Transverse colon (tissue), 4 donors: ENCODE results near the gene EMX1.

ENCODE experiments used
- EP300 ChIP-seq: sonication (generic); formaldehyde crosslinking; IDR thresholded peaks from one replicate; pipeline ENCODE4 v1.6.1; 2017; ENCODE audit warnings: antibody characterized with exemption, low read depth
- POLR2A ChIP-seq: fragments of 450-650 bp; IDR thresholded peaks from one replicate; pipeline ENCODE4 v1.6.1; 2016; ENCODE audit warnings: antibody characterized with exemption, mild to moderate bottlenecking, moderate library complexity
- POLR2AphosphoS5 ChIP-seq, 3 donors: sonication (generic); formaldehyde crosslinking; IDR thresholded peaks; one replicate each; pipeline ENCODE4 v1.6.1; 2016; ENCODE audit warnings: antibody characterized with exemption in 3 of 3
- TF ChIP-seq, protein P1 (sequence below), 5 experiments: fragments of 200-600 bp in 3 of 5; fragments of 450-650 bp in 2 of 5; sonication (generic) in 3 of 5; IDR thresholded peaks; 1 replicate in 2 of 5; 2 replicates in 3 of 5; pipeline ENCODE4 v1.5.1; 2016 to 2017; ENCODE audit warnings: antibody characterized with exemption in 5 of 5, inconsistent platforms in 3 of 5, mild to moderate bottlenecking in 2 of 5, moderate library complexity in 1 of 5

DNA sequence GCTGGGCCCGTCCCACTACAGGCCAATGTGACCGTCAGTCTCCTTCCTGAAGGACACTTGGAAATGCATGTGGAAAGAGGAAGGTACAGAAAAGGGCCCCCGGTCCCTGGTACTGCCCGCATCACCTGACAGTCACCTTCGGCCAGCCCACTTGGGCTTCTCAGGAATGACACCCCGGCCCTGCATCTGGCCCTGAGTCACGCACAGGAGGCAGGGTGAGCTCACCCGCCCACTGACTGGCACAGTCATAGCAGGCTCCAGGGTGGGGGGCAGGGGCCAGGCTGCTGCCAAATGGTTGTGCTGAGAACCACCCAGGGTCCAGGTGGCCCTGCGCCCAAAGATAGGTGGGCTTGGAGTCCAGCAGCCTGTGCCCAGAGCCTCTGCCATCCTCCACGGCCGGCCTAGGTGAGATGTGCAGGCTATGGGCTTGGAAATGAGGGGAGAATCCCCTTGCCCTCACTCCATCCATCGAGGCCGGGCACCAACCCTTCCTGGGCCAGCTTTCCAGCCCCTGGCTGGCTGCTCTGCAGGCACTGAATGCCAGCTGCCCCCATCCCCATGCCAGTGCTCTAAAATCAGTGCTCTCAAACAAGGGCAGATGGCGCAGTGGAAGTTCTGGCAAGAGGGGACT is 14.1 kb downstream of the EMX1 start:
- TF ChIP-seq, protein P1, sequence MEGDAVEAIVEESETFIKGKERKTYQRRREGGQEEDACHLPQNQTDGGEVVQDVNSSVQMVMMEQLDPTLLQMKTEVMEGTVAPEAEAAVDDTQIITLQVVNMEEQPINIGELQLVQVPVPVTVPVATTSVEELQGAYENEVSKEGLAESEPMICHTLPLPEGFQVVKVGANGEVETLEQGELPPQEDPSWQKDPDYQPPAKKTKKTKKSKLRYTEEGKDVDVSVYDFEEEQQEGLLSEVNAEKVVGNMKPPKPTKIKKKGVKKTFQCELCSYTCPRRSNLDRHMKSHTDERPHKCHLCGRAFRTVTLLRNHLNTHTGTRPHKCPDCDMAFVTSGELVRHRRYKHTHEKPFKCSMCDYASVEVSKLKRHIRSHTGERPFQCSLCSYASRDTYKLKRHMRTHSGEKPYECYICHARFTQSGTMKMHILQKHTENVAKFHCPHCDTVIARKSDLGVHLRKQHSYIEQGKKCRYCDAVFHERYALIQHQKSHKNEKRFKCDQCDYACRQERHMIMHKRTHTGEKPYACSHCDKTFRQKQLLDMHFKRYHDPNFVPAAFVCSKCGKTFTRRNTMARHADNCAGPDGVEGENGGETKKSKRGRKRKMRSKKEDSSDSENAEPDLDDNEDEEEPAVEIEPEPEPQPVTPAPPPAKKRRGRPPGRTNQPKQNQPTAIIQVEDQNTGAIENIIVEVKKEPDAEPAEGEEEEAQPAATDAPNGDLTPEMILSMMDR (IDR thresholded peaks at IDR 0.05): no peak
- no peak for TF ChIP-seq POLR2A
- no peak for TF ChIP-seq POLR2AphosphoS5 (IDR thresholded peaks at IDR 0.05)
- no peak for TF ChIP-seq EP300
